ENCODE results near the gene CHST8.
A peak's percentile ranks its signal among the peaks of the same experiment; 100 is the strongest.

CHST8 gene

DNA sequence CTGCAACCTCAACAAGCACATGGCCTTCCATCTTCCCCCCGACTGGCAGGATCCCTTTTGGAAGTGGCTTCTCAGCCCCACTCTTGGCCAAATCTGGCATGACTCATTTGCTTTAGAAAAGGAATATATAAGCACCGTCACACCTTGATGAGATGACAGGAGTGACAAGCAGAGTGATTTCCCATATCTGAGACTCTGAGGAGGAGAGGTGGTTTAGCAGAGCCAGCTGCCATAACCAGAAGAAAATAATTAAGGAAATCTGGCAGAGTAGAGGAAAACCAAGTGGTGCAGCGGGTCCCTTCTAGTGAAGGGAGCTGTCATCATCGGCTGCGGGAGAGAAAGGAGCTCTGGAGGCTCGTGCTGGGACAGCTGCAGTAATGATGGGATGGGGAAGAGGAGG lies 147.5 kb downstream of the CHST8 start:
- DNase-seq (ENCODE audit: low spot score) = no peak

DNA sequence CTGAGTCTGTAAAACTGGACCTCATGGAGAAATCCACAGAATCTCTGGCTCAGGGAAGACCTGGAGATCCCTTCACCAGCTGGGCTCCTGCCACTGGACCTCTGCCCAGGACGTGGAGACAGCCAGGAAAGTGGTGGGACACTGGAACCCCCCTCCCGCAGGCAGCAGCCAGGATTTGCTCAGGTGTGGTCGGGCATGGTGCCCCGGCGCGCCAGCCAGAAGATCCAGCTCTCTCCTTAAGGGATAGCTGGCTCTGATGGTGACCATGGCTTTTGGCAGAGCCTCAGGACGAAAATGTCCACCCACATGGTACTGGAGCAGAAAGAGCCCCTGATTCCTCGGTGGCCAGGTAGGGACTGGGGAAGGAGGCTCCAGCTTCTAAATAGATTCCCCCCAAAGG lies 148.4 kb downstream of the CHST8 start:
- DNase-seq (ENCODE audit: low spot score) = no peak

DNA sequence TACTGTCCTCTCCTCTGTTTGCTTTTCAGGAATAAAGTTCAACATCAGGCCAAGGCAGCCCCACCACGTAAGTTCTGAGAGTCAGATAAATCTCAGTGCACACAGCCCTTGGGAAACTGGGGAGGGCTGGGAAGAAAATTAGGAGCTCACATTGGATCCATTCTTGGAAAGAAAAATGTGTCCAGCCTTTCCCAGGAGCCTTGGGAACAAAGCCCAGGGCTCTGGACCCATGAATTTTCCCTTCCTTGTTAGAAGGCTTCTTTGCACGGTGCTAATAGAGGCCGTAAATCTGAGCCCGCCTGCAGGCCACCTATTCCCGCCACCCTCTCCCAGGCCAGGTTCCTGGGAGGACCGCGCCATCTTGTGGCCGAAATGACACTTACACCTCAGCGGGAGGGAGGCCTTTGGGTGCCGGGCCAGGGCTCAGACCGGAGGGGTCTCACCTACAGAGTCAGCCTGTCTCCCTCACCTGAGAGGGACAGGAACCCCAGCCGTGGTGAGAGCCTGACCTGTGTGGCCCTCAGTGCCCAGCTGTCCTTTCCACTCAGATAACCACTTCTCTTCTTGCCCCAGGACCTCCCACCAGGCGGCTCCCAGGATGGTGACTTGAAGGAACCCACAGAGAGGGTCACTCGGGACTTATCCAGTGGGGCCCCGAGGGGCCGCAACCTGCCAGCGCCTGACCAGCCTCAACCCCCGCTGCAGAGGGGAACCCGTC lies 149.8 kb downstream of the CHST8 start:
- peak; percentile 87 for DNase-seq (ENCODE audit: low spot score)

- no peak for DNase-seq (ENCODE audit: low spot score)
Observed at GRCh38 chr19:33772102-33772857, 150.5 kb downstream of the CHST8 start.

GRCh38 chr19:33772858-33773180 lies 151.1 kb downstream of the CHST8 start:
- no peak for DNase-seq (ENCODE audit: low spot score)

DNA sequence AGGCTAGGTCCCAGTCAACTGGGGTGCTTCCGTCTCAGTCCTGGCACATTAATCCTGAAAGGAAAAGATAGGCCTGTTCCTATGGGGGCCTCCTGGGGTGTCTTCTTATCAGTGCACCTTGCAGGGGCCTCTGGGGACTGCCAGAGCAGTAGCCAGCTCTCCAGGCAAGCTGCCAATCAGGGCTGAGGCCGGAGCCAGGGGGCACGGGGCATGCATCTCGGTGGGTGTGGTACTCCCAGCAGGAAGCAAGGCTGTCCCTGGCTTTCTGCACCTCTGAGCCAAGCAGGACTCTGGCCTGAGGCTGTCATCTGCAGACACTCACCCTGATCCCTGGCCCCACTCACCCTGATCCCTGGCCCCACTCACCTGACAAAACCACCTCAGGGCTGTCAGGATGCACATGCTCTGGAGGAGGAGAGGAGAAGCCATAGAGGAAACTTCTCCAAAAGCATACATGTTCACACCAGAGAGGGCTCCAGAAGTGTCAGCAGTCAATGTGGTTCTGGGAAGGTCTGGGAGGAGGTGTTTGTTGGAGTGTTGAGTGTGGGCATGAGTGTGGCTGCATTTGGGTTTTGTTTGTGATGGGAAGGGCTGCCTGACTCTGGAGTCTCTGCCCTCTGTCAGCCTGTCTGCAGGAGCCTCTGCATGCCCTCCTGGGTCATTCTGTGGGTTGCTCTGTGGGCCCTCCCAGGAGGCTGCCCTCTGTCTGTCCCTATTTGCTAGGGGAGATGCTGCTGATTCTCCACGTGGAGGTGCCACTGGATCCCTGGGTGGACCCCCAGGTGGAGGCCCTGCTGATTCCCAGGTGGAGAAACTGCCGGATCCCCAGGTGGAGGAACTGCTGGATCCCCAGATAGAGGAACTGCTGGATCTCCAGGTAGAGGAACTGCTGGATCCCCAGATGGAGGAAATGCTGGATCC lies 152.2 kb downstream of the CHST8 start:
- no peak for DNase-seq (ENCODE audit: low spot score)

GRCh38 chr19:33774751-33775150 lies 153.0 kb downstream of the CHST8 start:
- DNase-seq (ENCODE audit: low spot score) = no peak

- DNase-seq (ENCODE audit: low spot score) = no peak
Observed at GRCh38 chr19:33775731-33776487, 154.2 kb downstream of the CHST8 start.

GRCh38 chr19:33777351-33777750 lies 155.6 kb downstream of the CHST8 start:
- no peak for DNase-seq (ENCODE audit: low spot score)

DNA sequence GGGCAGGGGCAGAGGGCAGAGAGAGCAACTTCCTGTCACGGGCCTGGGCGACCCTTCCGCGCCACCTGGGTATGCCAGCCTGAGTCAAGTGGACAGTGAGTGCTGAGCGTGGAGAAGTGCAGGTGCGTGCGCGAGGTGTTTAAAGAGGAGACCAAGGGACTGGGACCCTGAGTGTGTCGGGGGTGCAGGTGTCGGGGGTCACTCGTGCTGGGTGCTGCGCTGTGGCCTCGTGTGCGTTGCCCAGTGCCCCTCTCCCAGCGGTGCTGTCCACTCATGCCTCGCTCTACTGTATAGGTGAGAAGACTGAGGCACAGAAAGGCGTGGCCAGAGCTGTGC lies 156.0 kb downstream of the CHST8 start:
- DNase-seq (ENCODE audit: low spot score) = no peak

DNA sequence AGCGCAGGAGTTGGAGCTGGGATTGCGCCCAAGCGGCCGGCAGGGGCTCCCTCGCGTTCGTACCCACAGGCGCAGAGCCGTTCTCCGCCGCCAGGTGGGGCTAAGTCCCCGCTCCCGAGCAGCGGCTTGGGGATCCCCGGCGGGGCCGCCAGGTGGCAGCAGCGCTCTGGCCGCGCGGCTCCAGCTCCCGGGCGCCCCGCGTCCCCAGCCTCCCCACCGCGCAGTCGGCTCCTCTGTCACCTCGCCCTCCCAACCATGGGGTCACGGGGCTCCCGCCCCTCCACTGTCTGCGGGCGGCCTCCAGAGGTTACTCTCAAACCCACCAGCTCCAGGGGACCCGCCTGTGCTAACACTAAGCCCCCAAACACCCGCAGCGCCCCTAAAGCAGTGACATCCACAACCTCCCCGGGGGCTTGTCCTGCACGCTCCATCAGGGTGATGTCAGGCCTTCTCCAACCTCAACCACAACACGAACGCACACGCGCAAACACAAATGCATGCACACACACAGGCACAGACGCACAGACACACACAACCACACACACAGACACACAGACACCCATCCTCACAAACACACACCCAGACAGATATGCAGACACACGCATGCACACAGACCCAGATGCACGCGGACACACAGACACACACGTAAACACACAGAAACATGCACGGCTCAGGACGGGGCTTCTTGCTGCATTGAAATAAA lies 156.5 kb downstream of the CHST8 start:
- DNase-seq (ENCODE audit: low spot score) = peak; percentile 97

DNA sequence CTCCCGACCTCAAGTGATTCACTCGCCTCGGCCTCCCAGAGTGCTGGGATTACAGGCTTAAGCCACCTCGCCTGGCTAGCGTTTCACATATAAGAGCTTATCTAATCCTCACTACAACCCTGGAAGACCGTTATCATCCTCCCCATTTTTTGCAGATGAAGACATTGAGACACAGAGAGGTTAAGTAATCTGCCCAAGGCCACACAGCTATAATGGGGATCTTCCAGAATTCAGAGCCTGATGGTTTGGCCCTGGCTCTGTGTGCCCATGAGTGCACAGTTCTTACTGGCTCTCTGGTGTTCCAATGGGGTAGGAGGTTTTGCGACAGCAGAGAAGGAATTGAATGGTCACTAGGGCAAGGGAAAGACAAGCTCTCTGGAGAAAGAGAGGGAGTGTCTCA lies 158.1 kb downstream of the CHST8 start:
- DNase-seq (ENCODE audit: low spot score) = no peak

DNA sequence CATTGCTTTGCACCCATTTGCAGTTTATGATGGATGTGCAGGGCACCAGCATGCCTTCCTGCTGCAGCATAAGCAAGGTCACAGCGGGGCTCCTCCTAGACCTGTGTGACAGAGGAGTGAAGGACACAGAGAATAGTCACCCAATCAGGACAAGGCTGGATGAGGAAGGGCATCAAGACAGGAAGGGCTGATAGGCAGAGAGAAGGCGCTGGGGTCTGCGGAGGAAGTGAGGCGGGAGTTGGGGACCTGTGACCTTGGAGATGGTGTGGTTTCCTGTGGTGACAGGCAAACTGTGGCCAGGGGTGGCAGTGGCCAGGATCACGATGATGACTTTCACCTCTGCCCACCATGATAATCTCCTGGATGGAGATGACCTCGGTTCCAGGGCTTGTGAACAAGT lies 158.5 kb downstream of the CHST8 start:
- DNase-seq (ENCODE audit: low spot score) = no peak

GRCh38 chr19:33780746-33781145 lies 159.0 kb downstream of the CHST8 start:
- DNase-seq (ENCODE audit: low spot score) = no peak

DNA sequence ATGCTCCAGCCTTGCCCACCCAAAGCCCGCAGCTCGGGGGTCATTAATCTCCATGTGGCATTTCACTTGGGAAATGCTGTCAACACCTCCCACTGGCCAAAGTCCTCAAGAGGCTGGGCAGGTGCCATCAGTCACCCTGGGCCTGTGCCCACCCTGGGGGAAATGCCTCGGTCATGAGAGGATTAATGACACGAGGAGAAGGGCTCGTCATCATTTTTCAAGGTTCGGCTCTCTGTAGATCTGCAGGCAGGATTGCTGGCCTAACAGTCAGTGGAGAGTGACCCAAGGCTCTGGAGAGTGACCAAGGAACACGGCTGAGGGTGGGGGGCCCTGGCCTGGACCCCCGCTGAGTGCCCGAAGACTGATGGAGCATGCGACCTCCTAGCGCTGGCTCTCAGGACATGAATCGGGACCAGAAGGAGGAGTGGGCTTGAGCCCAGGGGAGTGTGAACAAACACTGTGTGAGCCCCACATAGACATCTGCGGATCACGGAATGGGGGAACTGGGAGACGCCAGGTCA lies 159.7 kb downstream of the CHST8 start:
- DNase-seq (ENCODE audit: low spot score) = no peak

DNA sequence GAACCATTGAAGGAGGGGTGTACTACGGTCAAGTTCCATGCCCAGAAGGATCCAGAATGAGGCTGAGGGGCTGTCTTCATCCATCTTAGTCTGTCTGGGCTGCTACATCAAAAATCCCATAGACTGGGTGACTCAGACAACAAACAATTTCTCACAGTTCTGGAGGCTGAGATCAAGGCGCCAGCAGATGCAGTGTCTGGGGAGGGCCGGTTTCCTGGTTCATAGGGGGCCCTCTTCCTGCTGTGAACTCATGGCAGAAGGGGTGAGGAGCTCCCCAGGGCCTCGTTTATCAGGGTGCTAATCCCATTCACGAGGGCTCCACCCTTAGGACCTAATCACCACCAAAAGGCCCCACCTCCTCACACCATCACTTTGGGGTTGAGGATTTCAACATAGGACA lies 160.2 kb downstream of the CHST8 start:
- DNase-seq (ENCODE audit: low spot score) = no peak

DNA sequence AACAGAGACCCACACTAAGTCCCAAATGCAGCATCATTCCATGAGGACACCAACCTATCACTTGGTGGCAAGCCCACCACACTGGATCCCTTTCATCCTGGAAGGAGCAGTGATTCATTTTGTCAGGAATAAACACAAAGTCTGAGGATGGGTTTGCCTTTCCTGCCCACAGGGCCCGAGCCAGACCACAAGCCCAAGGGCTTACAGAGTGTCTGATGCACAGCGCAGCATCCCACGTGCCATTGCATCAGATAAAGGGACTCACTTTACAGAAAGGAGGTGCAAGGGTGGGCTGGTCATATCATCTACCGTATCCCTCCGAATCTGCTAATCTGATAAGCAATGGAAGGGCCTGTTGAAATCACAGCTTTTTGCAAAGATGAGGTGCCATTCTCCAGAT lies 162.7 kb downstream of the CHST8 start:
- DNase-seq (ENCODE audit: low spot score) = no peak

GRCh38 chr19:33785795-33786194 lies 164.0 kb downstream of the CHST8 start:
- DNase-seq (ENCODE audit: low spot score) = peak; percentile 48

- DNase-seq (ENCODE audit: low spot score) = no peak
Observed at GRCh38 chr19:33788676-33789075, 166.9 kb downstream of the CHST8 start.

DNA sequence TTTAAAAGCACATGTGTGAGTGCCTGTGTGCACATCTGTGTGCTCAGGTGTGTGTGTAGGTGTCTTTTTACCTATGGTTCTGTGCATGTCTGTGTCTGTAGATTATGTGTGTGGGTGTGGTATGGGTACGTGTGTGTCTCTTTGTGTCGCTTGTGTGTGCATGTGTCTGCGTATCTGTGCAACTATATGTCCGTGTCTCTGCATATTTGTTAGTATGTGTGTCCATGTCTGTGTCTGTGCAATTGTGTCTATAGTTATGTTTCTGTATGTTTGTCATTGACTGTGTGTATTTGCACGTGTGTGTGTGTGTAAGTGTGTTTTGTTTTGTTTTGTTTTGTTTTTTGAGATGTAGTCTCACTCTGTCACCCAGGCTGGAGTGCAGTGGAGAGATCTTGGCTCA lies 167.6 kb downstream of the CHST8 start:
- no peak for DNase-seq (ENCODE audit: low spot score)

DNA sequence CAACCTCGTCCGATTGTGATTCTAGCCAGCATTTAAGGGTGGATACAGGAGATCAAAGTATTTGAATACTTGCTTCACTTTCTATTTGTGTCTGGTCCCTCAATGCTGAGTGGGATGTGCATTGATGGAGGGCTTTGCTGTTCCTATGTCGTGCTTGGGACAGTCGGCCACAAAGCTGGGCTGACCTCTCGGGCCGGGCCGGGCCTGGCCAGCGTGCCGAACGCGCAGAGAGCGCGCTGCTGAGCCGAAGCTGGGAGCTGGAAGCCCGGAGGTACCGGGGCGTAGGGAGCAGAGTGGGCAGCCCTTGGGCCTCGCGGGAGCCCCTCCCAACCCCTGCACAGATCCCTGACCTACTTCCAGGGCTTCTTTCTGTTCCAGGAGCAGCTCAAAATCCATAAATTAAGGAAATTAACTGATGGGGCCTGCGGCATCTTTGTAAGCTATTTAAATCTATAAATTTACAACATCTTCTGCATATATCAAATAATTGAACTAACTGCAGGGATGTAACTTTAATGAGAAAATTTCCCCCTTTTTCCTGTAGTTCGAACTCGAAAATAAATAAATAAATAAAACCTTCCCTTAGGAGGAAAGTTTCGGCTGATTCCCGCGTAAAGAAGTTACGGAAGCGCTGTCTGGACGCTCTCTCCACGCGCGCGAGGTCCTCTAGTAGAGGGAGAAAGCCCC lies 173.1 kb downstream of the CHST8 start:
- peak; percentile 38 for DNase-seq (ENCODE audit: low spot score)
